Activated T-helper 1 cell treated with anti-CD3 and anti-CD28 coated beads, Interleukin-2, amount 50 U/mL, for 16 hours (primary cell): ENCODE data around the gene BFSP1.

Experiments
- DNase-seq, 2 donors: peaks; one replicate each; pipeline ENCODE4 v3.0.0-alpha.2; 2020; ENCODE audit warnings: low read depth in 1 of 2, low spot score in 1 of 2

BFSP1 gene

DNA sequence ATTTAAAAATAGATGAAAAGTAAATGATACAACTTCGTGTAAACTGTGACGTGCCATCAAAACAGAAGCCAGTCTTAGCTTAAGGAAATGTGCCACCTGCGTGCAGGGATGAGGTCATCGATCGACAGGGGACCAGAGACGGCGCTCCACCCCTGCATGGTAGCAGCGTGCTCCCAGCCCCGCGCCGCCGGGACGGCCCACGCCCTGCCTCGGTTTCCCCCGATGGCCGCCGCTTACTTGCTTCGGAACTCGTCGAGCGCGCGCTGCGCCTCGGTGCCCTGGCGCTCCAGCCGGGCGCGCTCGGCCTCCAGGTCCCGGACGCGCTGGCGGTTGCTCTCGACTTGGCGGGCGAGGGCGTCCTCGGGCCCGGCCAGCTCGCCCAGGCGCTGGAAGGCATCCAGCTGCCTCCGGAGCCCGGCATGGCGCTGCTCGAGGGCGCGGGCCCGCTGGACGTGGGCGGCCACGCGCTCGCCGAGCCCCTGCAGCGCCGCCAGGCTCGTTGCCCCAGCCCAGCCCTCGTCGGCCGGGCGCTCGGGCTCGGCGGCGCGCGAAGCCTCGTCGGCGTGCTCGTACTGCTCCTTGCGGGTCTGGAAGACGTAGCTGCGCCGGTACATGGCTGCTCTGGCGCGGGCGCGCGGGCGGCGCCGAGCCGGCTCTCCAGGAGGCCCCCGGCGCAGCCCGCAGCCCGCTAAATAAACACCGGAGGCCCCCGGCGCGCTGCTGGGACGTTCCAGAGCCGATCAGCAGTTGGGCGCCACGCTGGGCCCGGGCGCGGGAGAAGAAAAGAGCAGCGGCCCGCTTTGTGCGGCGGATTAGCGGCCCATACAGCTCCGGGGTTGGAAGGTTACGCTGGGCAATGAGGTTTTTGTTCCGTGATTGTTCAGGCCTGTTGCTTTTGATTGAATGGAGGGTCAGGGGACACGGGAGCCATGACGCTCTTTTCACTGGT lies at the start of gene BFSP1:
Gene BFSP1 (minus strand): TSS at position 664 of the 949 bp plus-strand sequence. CDS start 50 bp downstream, at position 614.
- peak; percentile 9 to 17 for DNase-seq

DNA sequence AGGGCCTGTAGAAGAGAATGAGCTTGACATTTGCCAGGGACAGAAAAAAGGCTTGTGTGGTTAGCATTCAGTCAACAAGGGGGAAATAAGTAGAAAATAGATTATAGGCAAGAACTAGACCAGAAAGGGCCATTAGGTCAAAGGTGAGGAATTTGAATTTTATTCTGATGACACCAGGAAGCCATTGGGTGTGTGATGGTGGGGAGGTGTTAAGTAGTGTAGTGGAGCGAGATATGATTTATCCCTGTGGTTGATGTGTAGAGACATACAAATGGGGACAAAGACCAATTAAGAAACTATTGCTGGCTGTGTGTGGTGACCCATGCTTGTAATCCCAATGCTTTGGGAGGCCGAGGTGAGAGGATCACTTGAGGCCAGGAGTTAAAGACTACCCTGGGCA lies 49.7 kb upstream of the BFSP1 start:
- DNase-seq, result no peak

DNA sequence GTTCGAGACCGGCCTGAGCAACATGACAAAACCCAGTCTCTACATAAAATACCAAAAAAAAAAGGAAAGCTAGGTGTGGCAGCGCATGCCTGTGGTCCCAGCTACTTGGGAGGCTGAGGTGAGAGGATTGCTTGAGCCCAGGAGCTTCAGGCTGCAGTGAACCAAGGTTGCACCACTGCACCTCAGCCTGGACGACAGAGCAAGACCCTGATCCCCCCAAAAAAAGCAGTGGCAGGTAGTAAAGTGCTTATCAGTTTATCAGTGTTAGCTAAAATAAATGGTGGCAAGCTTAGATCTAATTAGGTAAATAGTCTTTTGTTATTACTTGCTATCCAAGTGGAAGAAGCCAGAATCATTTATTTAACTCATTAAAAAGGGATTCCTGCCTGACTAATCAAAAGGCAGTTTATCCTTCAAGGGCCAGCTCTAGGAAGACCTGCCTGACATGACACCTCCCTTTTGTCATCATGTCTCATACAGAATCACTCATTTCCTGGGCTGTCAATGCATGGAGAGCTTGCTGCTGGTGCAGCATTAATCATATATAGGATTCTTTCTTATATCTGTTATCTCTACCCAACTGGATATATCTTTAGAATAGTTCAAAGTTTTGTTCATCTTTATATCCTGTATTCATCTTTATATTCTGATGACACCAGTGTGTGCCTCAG lies 48.3 kb upstream of the BFSP1 start:
- DNase-seq, result no peak

DNA sequence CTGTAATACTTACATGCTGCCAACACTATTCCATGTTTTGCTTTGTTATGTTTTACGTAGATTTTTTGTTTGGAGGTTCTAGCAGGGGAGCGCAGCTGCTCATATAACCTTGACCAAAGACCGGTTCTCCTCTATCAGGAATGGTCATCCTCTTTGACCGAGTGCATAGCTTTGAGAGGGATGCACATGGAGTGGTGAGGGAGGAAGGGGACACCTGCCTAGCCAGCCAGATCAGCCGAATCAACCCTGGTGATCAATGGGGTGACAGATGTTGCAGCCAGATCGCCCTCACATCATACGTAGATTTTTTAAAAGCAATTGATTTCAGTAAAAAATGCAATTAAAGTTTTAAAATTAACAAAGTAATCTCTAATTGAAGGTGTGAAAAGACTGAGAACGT lies 45.0 kb upstream of the BFSP1 start:
- no peak for DNase-seq

DNA sequence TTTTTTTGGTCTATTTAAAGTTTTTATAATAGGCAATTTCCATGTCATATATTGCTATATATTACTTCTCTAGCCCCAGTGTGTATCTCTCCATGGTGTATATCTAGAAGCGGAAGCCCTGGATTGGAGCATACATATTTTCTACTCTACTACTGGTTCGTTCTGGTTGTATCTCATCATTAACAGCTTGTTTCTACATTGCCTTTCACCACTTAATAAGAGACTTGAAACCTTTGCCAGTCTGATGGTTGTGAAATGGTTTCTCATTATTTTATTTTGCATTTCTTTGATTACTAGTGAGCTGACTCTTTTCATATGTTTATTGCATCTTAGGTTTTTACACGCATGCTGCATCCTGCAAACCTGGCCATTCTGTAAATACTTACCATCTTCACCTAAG lies 42.3 kb upstream of the BFSP1 start:
- no peak for DNase-seq

DNA sequence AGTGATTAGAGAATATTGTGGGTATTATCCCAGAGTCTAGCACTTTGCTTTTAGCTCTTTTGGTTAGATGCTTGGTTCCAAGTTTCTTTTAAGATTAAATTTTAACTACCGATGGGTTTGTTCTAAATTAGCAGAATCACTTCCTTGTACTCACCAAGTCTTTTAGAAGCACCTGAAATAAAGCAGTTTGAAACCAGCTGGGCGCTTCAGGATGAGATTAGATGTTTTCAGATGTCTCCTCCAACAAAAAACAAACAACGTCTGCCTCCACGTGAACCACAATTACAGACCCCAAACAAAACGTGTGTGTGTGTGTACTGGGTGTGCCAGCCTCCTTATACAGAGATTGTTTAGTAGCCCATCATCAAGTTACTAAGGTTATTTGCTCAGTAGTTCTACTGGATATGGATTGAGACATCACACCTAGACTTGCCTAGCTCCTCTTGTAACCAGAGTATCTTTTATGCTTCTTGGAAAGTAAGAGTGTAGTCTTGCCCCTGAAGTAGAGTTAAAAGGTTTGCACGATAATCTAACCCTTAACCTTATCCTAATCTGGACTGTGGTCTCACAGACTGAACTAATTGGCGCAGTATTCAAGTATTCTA lies 41.0 kb upstream of the BFSP1 start:
- DNase-seq, result no peak

DNA sequence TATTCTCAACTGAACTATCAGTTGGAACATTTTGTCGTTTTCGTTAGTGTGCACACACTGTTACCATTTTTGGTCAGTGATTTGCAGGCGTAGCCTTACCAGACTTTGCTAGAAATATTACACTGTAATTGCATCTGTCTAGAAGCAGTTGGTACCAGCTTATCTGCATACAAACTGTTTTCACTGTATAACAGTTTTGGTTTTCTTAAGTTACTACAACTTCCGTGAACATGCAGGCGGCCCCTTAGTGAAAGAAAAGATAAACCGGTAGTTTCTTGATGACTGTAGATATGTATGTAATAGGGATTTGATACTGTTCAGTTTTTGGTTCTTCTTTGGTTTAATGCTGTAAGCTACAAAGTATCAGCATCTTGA lies 40.0 kb upstream of the BFSP1 start:
- no peak for DNase-seq

DNA sequence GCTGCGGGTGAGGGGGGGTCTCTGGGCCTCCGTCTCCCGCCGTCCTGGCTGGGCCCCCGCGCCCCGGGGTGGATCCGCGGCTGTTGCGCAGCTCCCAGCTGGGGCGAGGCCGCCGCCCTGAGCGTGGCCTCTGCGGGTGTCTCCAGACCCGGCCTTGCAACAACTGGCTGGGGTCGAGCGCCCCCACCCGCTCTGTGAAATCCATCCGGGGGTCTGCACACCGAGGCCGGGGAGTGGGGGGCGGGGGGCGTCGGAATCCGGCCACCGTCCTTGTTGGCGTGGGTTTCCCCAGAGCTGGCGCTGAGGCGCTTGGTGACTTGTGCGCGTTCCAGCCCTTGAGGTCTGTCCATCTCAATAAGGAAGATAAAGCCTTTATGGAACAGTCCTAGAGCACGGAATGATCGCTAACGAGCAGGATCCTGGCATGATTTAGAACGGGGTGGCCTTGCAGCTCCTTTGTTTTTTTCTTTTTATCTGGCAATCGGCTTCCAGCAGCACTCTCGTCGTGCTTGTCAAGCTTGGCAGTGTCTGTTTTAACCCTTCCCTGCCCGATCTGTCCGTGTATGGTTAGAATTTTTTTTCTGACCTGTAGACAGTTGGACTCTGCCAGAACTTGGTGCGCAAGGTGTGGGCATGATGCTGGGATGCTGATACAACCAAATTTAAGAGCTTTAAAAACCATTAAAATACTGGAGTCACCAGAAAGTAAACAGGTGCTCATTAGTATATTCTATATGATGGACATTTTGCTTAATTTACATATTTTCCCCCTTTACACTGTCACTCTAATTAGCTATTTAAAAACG lies 39.4 kb upstream of the BFSP1 start:
- DNase-seq, result peak in 1 of 2 donors; percentile 12

DNA sequence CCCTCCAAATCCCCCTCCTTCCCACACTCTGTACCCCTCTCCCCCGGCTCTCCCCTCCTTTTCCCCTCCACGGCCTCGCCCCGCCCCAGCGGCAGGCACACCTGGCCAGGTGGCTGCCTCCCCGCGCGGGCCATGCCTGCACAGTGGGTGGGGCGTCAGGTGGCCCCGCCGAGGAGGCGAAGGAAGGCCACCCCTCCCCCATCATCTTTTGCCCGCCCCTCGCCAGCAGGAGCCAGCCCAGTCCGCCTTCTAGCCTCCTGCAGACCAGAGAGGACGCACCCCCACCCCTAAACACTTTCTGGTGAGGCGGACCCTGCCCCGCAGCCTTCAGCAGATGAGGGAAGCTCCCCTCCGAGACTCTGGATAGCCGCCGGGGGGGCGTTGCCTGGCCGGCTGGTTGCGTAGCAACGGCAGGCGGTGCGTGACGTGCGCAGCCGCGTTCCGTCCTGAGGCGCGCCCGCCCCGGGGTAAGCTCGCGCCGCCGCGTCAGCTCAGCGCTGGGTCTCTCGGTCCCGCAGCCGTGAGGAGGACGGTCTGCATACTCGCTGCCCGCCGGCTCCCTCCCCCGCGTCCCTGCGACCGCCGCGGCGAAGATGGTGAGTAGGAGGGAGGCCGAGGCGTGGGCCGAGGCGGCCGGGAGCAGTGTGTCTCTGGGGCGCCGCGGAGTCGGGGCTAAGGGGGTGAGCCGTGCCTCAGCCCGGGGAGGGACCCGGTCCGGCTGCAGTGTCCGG lies 38.6 kb upstream of the BFSP1 start, which contains the start of gene DSTN:
Gene DSTN (plus strand): TSS at position 460 of the 731 bp plus-strand sequence. CDS start 134 bp downstream, at position 594.
- DNase-seq, result peak; percentile 70 to 80

DNA sequence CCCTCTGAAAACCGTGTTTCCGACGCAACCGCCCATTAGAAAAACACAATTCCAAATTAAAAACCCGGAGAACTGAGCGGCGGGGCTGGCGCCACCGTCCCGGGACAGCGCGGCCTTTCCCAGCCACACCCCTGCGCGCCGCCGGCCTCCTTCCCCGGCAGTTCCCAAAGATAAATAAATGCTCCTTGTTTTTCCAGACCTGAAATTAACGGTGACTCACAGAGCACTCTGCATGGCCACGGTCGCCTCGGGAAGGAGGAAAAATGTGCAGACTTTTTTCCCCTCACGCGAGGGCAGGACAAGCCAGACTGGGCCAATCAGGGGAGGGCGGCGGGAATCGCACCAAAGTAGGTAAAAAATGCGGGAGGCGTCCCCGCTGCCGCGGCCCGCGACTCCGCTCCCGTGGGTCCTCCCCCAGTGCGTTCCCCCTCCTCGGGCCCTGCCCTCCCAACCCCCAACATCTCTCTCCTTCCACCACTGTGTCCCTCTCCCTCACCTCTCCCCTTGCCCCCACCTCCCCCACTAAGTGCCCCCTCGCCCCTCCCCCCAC lies 37.9 kb upstream of the BFSP1 start:
- DNase-seq, result no peak

DNA sequence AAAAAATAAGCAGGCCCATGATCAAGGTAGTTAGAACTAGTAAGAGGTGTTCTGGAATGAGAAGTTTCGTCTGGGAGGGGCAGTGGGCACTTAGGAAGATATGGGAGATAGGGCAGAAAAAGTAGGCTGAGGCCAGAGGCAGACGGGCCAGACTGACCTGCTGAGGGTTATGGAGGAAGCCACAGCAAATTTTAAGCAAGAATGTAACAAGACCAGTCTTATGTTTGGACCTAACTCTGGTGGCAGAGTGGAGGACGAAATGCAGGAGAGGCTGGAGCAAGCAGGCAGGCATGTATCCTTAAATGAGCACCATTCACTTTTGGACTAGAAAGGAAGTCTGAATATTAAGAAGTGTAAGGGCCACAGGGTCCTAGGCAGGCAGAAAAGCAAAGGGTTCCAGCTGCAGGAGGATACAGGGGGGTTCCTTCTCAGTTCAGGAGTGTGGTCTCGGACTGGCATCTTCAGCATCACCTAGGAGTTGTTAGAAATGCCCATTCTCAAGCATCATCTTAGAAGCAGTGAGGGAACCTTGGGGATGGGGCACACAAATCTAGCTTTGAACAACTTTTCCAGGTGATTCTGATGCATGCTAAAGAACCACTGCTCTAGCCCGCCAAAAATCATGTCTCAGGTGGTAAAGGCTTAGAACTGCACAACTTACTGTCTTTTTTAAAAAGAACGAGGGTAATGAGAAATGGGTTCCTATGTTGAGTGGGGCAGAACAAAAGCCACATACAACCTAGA lies 37.0 kb upstream of the BFSP1 start:
- DNase-seq, result no peak

DNA sequence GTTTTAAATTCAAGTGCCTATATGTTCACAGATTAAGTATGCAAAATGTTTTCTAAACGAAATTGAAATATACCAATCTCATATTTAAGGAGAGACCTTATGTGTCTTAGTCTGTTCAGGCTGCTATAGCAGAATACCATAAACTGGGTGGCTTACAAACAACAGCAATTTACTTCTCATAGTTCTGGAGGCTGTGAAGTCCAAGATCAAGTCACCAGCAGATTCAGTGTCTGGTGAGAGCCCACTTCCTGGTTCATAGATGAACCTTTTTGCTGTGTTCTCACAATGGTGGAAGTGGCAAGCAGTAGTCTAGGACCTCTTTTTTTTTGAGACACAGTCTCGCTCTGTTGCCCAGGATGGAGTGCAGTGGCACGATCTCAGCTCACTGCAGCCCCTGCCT lies 35.2 kb upstream of the BFSP1 start:
- DNase-seq, result no peak

DNA sequence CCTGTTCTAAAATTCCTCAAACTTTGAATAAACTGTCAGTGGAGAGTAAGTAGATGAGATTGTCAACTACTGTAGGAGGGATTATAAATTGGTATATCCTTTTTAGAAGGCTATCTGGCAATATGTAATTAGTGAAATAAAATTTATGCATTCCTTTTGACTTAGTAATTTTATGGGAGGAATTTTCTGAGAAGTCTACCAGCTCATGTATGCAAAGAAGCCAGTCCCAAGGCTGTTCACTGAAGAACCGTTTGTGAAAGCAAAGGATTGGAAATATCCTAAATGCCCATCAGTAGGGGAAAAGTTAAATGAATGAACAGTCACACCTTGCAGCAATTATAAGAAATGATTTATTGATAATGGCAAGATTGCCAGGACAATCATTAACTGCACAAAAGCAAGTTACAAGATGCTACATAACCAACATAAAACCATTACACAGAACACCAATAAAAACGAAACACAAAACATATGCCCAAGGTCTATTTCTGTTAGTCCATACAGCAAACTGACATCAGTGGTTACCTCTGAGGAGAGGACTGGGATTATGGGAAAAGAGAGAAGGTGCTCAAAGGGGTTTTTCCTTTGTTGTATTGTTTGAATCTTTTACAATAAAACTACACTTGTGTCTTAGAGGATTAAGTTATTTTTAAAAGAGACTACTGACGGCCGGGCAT lies 34.1 kb upstream of the BFSP1 start:
- no peak for DNase-seq

DNA sequence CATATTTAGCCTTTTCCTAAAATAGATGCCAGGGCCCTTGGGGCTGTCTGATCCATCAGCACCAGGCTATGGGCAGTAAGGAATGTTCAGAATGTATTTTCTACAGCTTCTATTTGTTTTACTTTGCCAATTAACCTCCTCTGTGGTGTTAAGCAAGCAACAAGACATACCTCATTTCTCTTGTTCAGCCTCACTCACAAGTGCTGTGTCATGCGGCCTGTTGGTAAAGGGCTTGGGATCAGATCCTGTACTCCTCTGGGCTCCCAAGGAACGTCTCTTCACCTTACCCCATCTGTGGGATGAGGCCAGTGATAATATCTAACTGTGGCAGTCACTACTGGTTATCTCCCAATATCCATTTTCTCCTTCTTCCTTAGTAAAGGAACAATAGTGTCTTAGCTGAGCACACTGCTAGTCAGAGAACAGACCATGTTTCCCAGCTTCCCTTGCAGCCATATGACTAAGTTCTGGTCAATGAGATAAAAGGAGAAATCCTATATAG lies 31.7 kb upstream of the BFSP1 start:
- no peak for DNase-seq

DNA sequence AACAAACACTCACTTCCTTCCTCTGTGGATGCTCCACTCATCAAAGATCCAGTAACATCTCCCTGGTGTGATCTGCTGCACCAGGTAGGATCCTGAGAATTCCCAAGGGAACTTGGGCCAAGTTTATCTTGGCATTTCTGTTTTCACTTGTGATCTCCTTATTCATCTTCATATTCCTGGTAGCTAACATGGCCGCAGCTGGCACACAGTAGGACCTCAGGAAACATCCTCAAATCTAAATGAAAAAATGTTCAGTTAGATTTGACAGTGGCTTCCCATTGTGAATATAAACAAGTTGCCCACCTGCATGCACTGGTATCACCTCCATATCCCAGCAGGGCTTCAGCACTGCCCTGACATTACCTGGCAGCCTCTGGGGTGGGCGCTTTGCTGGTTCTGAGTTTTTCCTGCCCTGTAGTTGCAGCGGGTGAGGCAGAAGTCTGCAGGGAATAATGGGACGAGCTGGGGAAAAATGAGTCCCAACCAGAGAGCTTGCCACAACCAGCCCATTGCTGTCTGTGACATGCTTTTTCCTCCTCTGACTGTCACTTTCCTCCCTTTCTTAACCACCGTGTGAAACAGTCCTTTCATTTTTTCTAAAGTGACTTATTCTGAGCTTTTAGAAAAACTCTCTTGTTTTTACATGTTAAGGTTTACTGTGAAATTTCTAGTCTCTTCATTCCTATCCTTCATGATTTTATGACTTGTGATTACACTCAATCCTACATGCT lies 29.3 kb upstream of the BFSP1 start:
- DNase-seq, result no peak

DNA sequence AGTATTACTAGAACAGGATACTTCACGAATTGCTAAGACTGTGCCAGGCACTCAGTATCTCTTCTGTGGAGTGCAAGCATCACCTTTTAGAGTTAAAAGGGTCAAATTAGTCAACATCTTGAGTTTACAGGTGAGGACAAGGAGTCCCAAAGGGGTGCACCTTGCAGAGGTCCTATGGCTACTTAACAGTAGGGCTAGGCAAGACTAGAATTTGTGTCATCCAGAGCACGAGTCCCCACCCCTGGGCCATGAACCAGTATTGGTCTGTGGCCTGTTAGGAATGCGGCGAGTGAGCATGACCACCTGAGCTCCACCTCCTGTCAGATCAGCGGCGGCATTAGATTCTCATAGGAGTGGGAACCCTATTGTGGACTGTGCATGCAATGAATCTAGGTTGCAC lies 28.2 kb upstream of the BFSP1 start:
- DNase-seq, result no peak

DNA sequence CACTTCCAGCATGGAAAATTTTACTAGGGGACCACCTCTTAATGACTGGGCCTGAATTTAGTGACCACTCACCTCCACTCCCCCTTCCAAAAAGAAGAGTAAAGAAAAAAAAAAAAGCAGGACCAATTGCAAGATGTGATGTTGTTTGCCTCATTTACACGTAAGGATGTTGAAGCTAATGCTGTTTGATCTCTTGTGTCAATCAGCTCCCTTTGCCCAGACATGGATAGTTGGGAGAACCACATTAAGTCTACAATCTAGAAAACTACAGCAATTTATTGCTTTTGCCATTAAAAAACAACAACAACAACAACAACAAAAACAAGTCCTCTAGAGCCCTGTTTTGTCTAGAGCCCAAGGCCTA lies 27.7 kb upstream of the BFSP1 start:
- DNase-seq, result no peak
